Cardiac fibroblast (primary cell): Measurements from ENCODE around the gene LURAP1L.

Experiments used
- DNase-seq, 2 donors: peaks; one replicate each; pipeline versions ENCODE4 v3.0.0 to v3.0.0-alpha.2; 2010; ENCODE audit warnings: low read depth in 2 of 2
- H3K4me3 ChIP-seq, 2 donors: replicated peaks in 1 of 2; 1 replicate in 1 of 2; 2 replicates in 1 of 2; pipeline ENCODE4 v1.5.1; 2011; ENCODE audit warnings: low read depth in 2 of 2, low read length in 2 of 2, mild to moderate bottlenecking in 2 of 2, moderate library complexity in 1 of 2
- CTCF ChIP-seq: IDR thresholded peaks from one replicate; pipeline ENCODE4 v1.5.1; 2011; ENCODE audit warnings: low read depth, mild to moderate bottlenecking, low read length, inconsistent platforms

The LURAP1L gene

DNA sequence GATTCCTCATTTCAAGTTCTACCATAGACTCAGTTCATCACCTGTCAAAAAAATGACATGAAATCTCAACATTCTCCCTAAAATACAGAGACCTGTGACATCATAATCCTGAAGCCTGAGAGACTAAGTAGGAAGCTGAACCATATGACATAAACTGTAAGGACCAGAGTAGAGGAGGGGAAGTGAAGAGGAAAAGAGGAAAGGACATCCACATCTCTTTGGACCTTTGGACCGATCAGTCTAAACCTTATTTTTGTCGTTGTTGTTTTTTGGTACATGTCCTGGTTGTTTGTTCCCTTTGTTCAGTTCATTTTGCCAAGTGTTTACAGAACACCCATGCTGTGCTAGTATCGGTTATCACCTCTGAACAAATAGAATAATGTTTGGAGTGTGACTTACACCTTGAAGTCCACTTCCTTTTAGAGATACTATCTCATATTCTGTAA lies 41.9 kb downstream of the LURAP1L start:
- no peak for DNase-seq
- no peak overlapping the region for H3K4me3 ChIP-seq
- no peak for TF ChIP-seq CTCF

- DNase-seq = peak; percentile 31 to 63
- no peak overlapping the region for H3K4me3 ChIP-seq
- no peak for TF ChIP-seq CTCF
Measured at GRCh38 chr9:12817702-12818101, 42.9 kb downstream of the LURAP1L start.

DNA sequence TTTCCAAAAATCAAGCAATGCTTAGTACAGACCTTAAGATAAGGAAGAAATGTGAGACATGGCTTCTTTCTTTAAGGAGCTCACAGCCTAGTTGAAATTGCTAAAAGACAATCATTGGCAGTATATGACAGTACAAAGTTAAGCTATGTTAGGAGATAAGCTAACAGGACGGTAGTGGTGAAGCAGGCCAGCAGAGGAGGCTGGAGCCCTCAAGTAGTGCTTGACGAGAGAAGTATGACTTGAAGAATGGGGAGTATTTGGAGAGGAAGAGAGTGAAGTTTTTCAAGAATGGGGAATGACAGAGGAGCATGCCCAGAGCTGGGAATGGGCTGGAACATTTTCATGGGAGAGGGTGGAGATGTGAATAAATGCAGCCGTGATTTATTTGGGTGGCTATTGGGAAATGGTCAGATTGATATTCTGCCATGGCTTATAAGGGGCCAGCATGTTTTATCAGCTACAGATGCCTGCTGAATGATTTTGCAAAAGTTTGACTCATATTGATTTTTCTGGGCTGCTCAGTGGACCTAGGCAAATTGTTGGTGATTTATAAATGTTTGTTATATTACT lies 43.7 kb downstream of the LURAP1L start:
- no peak for TF ChIP-seq CTCF
- peak; percentile 45 to 70 for DNase-seq
- H3K4me3 ChIP-seq = no peak overlapping the region

DNA sequence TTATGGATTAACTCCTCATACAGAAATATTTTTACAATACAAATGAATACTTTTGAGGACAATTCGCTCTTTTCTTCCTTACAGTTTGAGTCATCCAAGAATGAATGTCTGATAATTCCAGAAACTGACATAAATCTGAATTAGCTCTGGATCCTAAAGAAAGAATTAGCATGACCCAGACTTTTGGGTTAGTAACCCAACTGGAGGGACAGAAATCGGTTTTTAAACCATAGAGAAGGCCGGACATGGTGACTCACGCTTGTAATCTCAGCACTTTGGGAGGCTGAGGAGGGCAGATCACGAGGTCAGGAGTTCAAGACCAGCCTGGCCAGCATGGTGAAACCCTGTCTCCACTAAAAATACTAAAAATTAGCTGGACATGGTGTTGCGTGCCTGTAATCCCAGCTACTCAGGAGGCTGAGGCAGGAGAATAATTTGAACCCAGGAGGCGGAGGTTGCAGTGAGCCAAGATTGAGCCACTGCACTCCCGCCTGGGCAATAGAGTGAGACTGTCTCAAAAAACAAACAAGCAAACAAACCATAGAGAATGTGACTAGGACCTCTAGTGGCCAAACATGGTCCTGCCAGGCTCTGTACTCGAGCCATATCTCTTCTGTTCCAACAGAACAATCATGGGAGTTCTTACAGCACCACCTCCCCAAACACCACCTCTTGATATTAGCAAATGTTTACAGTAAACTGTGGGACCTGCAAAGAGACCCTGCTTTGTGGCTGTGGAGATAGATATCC lies 44.8 kb downstream of the LURAP1L start:
- peak in 1 of 2 donors; percentile 31 for DNase-seq
- no peak overlapping the region for H3K4me3 ChIP-seq
- TF ChIP-seq CTCF = peak; percentile 50

GRCh38 chr9:12822111-12822510 lies 47.3 kb downstream of the LURAP1L start:
- peak in 1 of 2 donors; percentile 21 for DNase-seq
- TF ChIP-seq CTCF = no peak
- no peak overlapping the region for H3K4me3 ChIP-seq

- DNase-seq = no peak
- TF ChIP-seq CTCF = no peak
- H3K4me3 ChIP-seq = no peak overlapping the region
Measured at GRCh38 chr9:12826924-12827565, 52.2 kb downstream of the LURAP1L start.
